Muscle of leg (tissue), 11 donors: Measurements from ENCODE around the gene AKT1. TPM values are rescaled to one million over a fixed set of nuclear protein-coding genes. Genes with fewer than 3 reads are reported as not detected.

Experiments
- DNase-seq: peaks from one replicate; pipeline ENCODE4 v3.0.0; 2013
- H3K27ac ChIP-seq: one replicate; pipeline ENCODE4 v1.5.1; 2013; ENCODE audit warnings: mild to moderate bottlenecking, low read length, control low read depth
- H3K27me3 ChIP-seq: one replicate; pipeline ENCODE4 v1.6.1; 2013; ENCODE audit warnings: low read length; ENCODE audit not compliant: control insufficient read depth, insufficient read depth
- H3K36me3 ChIP-seq: one replicate; pipeline ENCODE4 v1.6.1; 2013; ENCODE audit warnings: low read length; ENCODE audit not compliant: control insufficient read depth, insufficient read depth
- H3K4me1 ChIP-seq: one replicate; pipeline ENCODE4 v1.6.1; 2013; ENCODE audit warnings: low read length; ENCODE audit not compliant: control insufficient read depth, insufficient read depth
- H3K4me3 ChIP-seq: one replicate; pipeline ENCODE4 v1.5.1; 2013; ENCODE audit warnings: low read length, control low read depth
- H3K9me3 ChIP-seq: replicated peaks from 2 replicates; pipeline ENCODE4 v1.6.1; 2013; ENCODE audit warnings: low read depth, low read length; ENCODE audit not compliant: control insufficient read depth
- WGBS: methylation state at CpG from one replicate; pipeline ENCODE4 v1.1.5; 2013; ENCODE audit warnings: missing lambda C conversion rate; ENCODE audit not compliant: insufficient coverage; 5-methylcytosine and 5-hydroxymethylcytosine counted together
- polyA plus RNA-seq, 8 donors: library from polyadenylated mRNA; unstranded; fragments of 120-200 nt; gene quantifications; one replicate each; pipeline versions ENCODE4 v1.2.1 to v1.2.3, GENCODE V29; 2013; ENCODE audit warnings: inconsistent platforms in 1 of 8, low replicate concordance in 1 of 8; ENCODE audit not compliant: insufficient read length in 8 of 8, insufficient read depth in 1 of 8
- total RNA-seq: library from RNA; stranded (reverse); fragments of 120-200 nt; gene quantifications from one replicate; pipeline ENCODE4 v1.2.4, GENCODE V29; 2013

AKT1 gene
- total and polyA plus RNA-seq, 9 donors, result 135 to 255 (median 217) TPM

- Histone ChIP-seq H3K4me1 (peaks cover 67% of the 10 kb centered on the region), H3K4me3 (no peak overlapping the region), H3K36me3 (peaks cover 27% of the 10 kb centered on the region), H3K27ac (peak overlapping the region; percentile 87), H3K9me3 (no peaks in the 10 kb centered on the region), H3K27me3 (no peaks in the 10 kb centered on the region)
- WGBS, result 75% methylated on average over 13 of the region's 18 CpGs
- DNase-seq, result peak; percentile 73
Measured at GRCh38 chr14:104721505-104722431, 73.8 kb downstream of the AKT1 start.

Other genes starting within 250 kb of the AKT1 start
- 18.8 TPM for gene C14orf180, start 216.0 kb downstream of the AKT1 start, total RNA-seq
- gene C14orf180, start 216.0 kb downstream of the AKT1 start, polyA plus RNA-seq, result 10 to 100 TPM in 5 of 8 donors, 1 to 10 TPM in 3; 3.9 to 18.6 (median 11.3) TPM
- 0.49 TPM for gene TMEM179, start 191.0 kb downstream of the AKT1 start, total RNA-seq
- gene TMEM179, start 191.0 kb downstream of the AKT1 start, polyA plus RNA-seq, result under 1 TPM; 0.38 to 0.95 (median 0.64) TPM
- gene INF2, start 106.1 kb downstream of the AKT1 start, total RNA-seq, result 31.1 TPM
- 10 to 100 TPM; 36.5 to 63.8 (median 48.8) TPM for gene INF2, start 106.1 kb downstream of the AKT1 start, polyA plus RNA-seq
- gene ADSS1, start 71.5 kb downstream of the AKT1 start, total RNA-seq, result 42.3 TPM
- 10 to 100 TPM; 31.3 to 78.5 (median 57.7) TPM for gene ADSS1, start 71.5 kb downstream of the AKT1 start, polyA plus RNA-seq
- gene SIVA1, start 42.6 kb downstream of the AKT1 start, total RNA-seq, result 92.4 TPM
- 100 to 1,000 TPM in 1 of 8 donors, 10 to 100 TPM in 7; 66.1 to 110 (median 81.7) TPM for gene SIVA1, start 42.6 kb downstream of the AKT1 start, polyA plus RNA-seq
- gene ZBTB42, start 5.4 kb upstream of the AKT1 start, total RNA-seq, result 3.3 TPM
- 1 to 10 TPM; 4.2 to 7.2 (median 5.3) TPM for gene ZBTB42, start 5.4 kb upstream of the AKT1 start, polyA plus RNA-seq
- 1.6 TPM for gene CEP170B, start 69.5 kb upstream of the AKT1 start, total RNA-seq
- 1 to 10 TPM; 1.8 to 5.1 (median 2.8) TPM for gene CEP170B, start 69.5 kb upstream of the AKT1 start, polyA plus RNA-seq
- 3.1 TPM for gene PLD4, start 129.1 kb upstream of the AKT1 start, total RNA-seq
- 1 to 10 TPM; 4.4 to 9.7 (median 6.6) TPM for gene PLD4, start 129.1 kb upstream of the AKT1 start, polyA plus RNA-seq
- gene AHNAK2, start 182.6 kb upstream of the AKT1 start, total RNA-seq, result 21.6 TPM
- gene AHNAK2, start 182.6 kb upstream of the AKT1 start, polyA plus RNA-seq, result 10 to 100 TPM in 7 of 8 donors, 1 to 10 TPM in 1; 6.6 to 24.0 (median 18.1) TPM
- gene CLBA1, start 190.0 kb upstream of the AKT1 start, total RNA-seq, result 5.1 TPM
- 1 to 10 TPM; 3.5 to 7.1 (median 4.5) TPM for gene CLBA1, start 190.0 kb upstream of the AKT1 start, polyA plus RNA-seq
- gene CDCA4, start 225.3 kb upstream of the AKT1 start, total RNA-seq, result 15.6 TPM
- 10 to 100 TPM; 16.5 to 28.0 (median 22.4) TPM for gene CDCA4, start 225.3 kb upstream of the AKT1 start, polyA plus RNA-seq